ENCODE data around the gene NT5C2.

GRCh38 chr10:103157246-103157645 is 35.8 kb downstream of the NT5C2 start:
- TF ChIP-seq, protein P1, sequence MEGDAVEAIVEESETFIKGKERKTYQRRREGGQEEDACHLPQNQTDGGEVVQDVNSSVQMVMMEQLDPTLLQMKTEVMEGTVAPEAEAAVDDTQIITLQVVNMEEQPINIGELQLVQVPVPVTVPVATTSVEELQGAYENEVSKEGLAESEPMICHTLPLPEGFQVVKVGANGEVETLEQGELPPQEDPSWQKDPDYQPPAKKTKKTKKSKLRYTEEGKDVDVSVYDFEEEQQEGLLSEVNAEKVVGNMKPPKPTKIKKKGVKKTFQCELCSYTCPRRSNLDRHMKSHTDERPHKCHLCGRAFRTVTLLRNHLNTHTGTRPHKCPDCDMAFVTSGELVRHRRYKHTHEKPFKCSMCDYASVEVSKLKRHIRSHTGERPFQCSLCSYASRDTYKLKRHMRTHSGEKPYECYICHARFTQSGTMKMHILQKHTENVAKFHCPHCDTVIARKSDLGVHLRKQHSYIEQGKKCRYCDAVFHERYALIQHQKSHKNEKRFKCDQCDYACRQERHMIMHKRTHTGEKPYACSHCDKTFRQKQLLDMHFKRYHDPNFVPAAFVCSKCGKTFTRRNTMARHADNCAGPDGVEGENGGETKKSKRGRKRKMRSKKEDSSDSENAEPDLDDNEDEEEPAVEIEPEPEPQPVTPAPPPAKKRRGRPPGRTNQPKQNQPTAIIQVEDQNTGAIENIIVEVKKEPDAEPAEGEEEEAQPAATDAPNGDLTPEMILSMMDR (IDR thresholded peaks at IDR 0.05; ENCODE audit: borderline replicate concordance, extremely low read depth, low read length, poor library complexity, severe bottlenecking): no peak
- TF ChIP-seq EZH2 (IDR thresholded peaks at IDR 0.05; ENCODE audit: borderline replicate concordance, low read depth, low read length, severe bottlenecking): no peak

All from DND-41 (cell line).